Transverse colon (tissue), 4 donors: Measurements from ENCODE around the gene PLCB1. TPM values are rescaled to one million over a fixed set of nuclear protein-coding genes. Genes with fewer than 3 reads are reported as not detected.
A peak's percentile ranks its signal among the peaks of the same experiment; 100 is the strongest.

ENCODE experiments used
- DNase-seq: peaks from one replicate; pipeline ENCODE4 v3.0.0-alpha.2; 2019
- H3K27ac ChIP-seq, 4 donors: fragments of 200-600 bp; sonication (generic); 2 replicates each; pipeline ENCODE4 v1.5.1; 2016 to 2018; ENCODE audit warnings: inconsistent platforms in 4 of 4
- H3K27me3 ChIP-seq: fragments of 200-600 bp; sonication (generic); 2 replicates; pipeline ENCODE4 v1.5.1; 2017; ENCODE audit warnings: inconsistent platforms
- H3K36me3 ChIP-seq, 4 donors: fragments of 200-600 bp; sonication (generic); 2 replicates each; pipeline ENCODE4 v1.5.1; 2017 to 2019; ENCODE audit warnings: inconsistent platforms in 4 of 4
- H3K4me1 ChIP-seq, 4 donors: fragments of 200-600 bp; sonication (generic); 2 replicates each; pipeline ENCODE4 v1.5.1; 2017 to 2020; ENCODE audit warnings: inconsistent platforms in 4 of 4
- H3K4me3 ChIP-seq, 4 donors: fragments of 200-600 bp; sonication (generic); 1 replicate in 1 of 4; 2 replicates in 3 of 4; pipeline versions ENCODE4 v1.5.1 to v1.6.1; 2017 to 2019; ENCODE audit warnings: inconsistent platforms in 4 of 4
- H3K9me3 ChIP-seq, 2 donors: fragments of 200-600 bp; sonication (generic); 2 replicates each; pipeline ENCODE4 v1.5.1; 2017 to 2019; ENCODE audit warnings: inconsistent platforms in 2 of 2
- EP300 ChIP-seq: sonication (generic); formaldehyde crosslinking; IDR thresholded peaks from one replicate; pipeline ENCODE4 v1.6.1; 2017; ENCODE audit warnings: antibody characterized with exemption, low read depth
- POLR2A ChIP-seq: fragments of 450-650 bp; IDR thresholded peaks from one replicate; pipeline ENCODE4 v1.6.1; 2016; ENCODE audit warnings: antibody characterized with exemption, mild to moderate bottlenecking, moderate library complexity
- POLR2AphosphoS5 ChIP-seq, 3 donors: sonication (generic); formaldehyde crosslinking; IDR thresholded peaks; one replicate each; pipeline ENCODE4 v1.6.1; 2016; ENCODE audit warnings: antibody characterized with exemption in 3 of 3
- WGBS, 2 donors: methylation state at CpG; one replicate each; pipeline ENCODE4 v1.1.5; 2018; ENCODE audit warnings: low coverage in 1 of 2; 5-methylcytosine and 5-hydroxymethylcytosine counted together
- in situ Hi-C, 4 donors: fragments of 200-750 bp; cut with MboI; loops; one replicate each; pipeline versions ENCODE4 v1.15.0 to v1.15.1; 2017; ENCODE audit warnings: low sequenced_read_pairs in 3 of 4, low pct_ligation_motif_present in 1 of 4, low pct_unique_long_range_greater_than_20kb in 1 of 4
- intact Hi-C: fragments of 100-400 bp; cut with DNase I; formaldehyde crosslinking; loops from one replicate; pipeline ENCODE4 v1.15.1; 2023; ENCODE audit warnings: low total_unique reads
- total RNA-seq, 4 donors: library from RNA; depleted of rRNA; stranded (reverse); fragments of >200 nt; gene quantifications; one replicate each; pipeline ENCODE4 v1.1.0, GENCODE V29; 2016
- TF ChIP-seq, protein P1 (sequence below), 5 experiments: fragments of 200-600 bp in 3 of 5; fragments of 450-650 bp in 2 of 5; sonication (generic) in 3 of 5; IDR thresholded peaks; 1 replicate in 2 of 5; 2 replicates in 3 of 5; pipeline ENCODE4 v1.5.1; 2016 to 2017; ENCODE audit warnings: antibody characterized with exemption in 5 of 5, inconsistent platforms in 3 of 5, mild to moderate bottlenecking in 2 of 5, moderate library complexity in 1 of 5

The PLCB1 gene
- total RNA-seq, 4 donors from 2014 or later = 13.1 to 18.6 (median 15.8) TPM

DNA sequence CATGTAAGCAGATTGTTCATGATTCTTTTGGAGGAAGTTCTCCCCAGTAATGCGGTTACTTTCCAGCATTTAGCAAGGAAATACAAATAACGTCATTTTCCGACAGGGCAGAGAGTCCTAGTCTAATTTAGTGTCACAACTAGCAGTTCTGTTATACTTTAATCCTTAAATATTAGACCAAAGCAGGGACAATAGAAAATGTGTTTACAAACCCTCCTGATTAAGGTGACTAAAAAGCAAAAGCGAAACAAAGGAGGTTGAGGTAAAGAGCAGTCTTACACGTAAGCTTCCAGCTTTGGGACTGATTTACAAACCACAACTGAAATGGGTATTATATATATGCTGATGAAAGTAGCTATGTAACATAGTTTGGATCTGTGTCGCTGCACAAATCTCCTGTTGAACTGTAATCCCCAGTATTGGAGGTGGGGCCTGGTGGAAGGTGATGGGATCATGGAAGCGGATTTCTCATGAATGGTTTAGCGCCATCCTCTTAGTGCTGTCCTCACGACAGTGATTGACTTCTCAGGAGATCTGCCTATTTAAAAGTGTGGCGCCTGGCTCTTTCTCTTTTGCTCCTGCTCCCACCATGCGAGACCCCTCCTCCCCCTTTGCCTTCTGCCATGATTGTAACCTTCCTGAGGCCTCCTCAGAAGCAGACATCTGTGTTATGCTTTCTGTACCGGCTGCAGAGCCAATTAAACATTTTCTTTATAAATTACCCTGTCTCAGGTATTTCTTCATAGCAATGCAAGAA lies 81.9 kb downstream of the PLCB1 start:
- no peak for DNase-seq
- no peaks in the 10 kb centered on the region for H3K27me3 ChIP-seq
- WGBS, 2 donors = 75 to 77% methylated on average over 12 of the region's 12 CpGs
- H3K36me3 ChIP-seq = no peaks in the 10 kb centered on the region
- no peaks in the 10 kb centered on the region for H3K9me3 ChIP-seq
- peak overlapping the region in 1 of 4 donors; percentile 0 for H3K4me3 ChIP-seq
- H3K27ac ChIP-seq = peak overlapping the region in 2 of 4 donors; percentile 9 to 48
- peaks cover 0 to 29% (median 14%) of the 10 kb centered on the region in 4 donors for H3K4me1 ChIP-seq
- in situ Hi-C loops (no loop called here), intact Hi-C loops (no loop called here)
- TF ChIP-seq, protein P1, sequence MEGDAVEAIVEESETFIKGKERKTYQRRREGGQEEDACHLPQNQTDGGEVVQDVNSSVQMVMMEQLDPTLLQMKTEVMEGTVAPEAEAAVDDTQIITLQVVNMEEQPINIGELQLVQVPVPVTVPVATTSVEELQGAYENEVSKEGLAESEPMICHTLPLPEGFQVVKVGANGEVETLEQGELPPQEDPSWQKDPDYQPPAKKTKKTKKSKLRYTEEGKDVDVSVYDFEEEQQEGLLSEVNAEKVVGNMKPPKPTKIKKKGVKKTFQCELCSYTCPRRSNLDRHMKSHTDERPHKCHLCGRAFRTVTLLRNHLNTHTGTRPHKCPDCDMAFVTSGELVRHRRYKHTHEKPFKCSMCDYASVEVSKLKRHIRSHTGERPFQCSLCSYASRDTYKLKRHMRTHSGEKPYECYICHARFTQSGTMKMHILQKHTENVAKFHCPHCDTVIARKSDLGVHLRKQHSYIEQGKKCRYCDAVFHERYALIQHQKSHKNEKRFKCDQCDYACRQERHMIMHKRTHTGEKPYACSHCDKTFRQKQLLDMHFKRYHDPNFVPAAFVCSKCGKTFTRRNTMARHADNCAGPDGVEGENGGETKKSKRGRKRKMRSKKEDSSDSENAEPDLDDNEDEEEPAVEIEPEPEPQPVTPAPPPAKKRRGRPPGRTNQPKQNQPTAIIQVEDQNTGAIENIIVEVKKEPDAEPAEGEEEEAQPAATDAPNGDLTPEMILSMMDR (IDR thresholded peaks at IDR 0.05) = no peak
- no peak for TF ChIP-seq EP300
- no peak for TF ChIP-seq POLR2A
- no peak for TF ChIP-seq POLR2AphosphoS5 (IDR thresholded peaks at IDR 0.05)

DNA sequence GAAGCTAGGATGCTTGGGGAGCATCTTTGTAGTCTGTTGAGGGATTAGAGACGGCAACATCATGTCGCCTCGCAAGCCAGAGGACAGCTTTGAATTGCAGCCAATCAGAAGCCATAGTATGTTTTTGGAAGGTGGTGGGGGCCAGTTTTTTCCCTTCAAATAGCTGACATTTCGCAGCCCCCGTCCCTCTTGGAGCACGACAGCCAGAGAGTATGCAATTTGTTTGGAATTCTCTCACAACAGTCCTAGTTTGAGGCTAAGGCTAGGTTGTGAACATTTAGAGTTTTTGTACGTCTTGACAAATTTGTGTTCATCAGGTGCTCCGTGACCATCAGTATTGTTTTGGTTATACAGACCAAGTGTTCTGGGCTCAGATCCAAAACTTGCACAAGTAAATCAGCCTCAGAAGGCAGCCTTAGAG lies 83.3 kb downstream of the PLCB1 start:
- no peak for TF ChIP-seq EP300
- TF ChIP-seq, protein P1 (IDR thresholded peaks at IDR 0.05) = no peak
- no peak for TF ChIP-seq POLR2AphosphoS5 (IDR thresholded peaks at IDR 0.05)
- no peak for TF ChIP-seq POLR2A
- no peaks in the 10 kb centered on the region for H3K27me3 ChIP-seq
- peaks cover 0 to 26% (median 8%) of the 10 kb centered on the region in 4 donors for H3K4me1 ChIP-seq
- no peak for DNase-seq
- in situ Hi-C loops (no loop called here), intact Hi-C loops (no loop called here)
- peak overlapping the region in 3 of 4 donors; percentile 27 to 49 (median 48) for H3K27ac ChIP-seq
- no peaks in the 10 kb centered on the region for H3K9me3 ChIP-seq
- H3K36me3 ChIP-seq = no peaks in the 10 kb centered on the region
- 42 to 61% methylated on average over 7 to 8 of the region's 8 CpGs for WGBS, 2 donors
- no peak overlapping the region for H3K4me3 ChIP-seq

DNA sequence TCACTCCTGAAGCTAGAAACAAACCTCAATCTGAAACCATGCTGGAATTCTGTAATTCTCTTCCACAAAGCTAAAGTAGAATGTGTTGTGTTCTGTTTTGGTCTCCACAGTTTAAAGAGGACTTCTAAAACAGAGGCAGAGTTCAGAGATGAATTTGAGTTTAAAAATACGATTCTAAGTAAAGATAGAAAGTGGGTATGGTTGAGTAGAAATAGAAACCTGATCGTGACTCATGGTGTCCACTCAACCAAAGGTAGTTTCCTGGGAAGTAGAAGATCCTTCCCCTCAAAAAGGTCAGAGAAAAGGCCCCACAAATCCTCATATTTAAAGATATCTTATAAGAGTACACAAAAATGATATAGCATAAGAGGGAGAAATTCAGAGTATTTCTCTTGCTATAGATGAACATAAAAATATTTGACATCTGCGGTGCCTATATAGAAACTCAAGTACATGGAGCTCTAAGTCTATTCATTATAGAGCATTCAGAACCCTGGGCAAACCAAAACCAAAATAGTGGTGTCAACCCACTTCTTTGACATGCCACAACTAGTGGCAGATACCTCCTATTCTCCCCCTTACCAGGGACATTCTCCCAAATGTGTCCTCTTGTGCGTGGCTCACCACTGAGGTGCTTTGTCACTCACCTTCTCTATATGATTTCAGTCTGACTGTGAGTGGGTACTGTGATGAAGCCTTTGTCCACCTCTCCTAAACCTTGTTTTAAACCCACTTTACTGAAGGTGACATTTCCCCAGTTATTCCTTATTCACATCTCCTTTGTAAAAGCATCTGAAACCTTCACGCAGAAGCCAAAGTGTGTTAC lies 84.5 kb downstream of the PLCB1 start:
- TF ChIP-seq, protein P1 (IDR thresholded peaks at IDR 0.05) = no peak
- no peak for TF ChIP-seq EP300
- TF ChIP-seq POLR2AphosphoS5 (IDR thresholded peaks at IDR 0.05) = no peak
- no peak for TF ChIP-seq POLR2A
- H3K27me3 ChIP-seq = no peaks in the 10 kb centered on the region
- no peak for DNase-seq
- peak overlapping the region in 1 of 4 donors; percentile 49 for H3K27ac ChIP-seq
- H3K4me1 ChIP-seq = peaks cover 0 to 26% (median 8%) of the 10 kb centered on the region in 4 donors
- intact Hi-C loops = no loop called here
- no peaks in the 10 kb centered on the region for H3K36me3 ChIP-seq
- H3K4me3 ChIP-seq = no peak overlapping the region
- H3K9me3 ChIP-seq = no peaks in the 10 kb centered on the region
- 74 to 76% methylated on average over 3 to 5 of the region's 5 CpGs for WGBS, 2 donors
- in situ Hi-C loops = no loop called here

DNA sequence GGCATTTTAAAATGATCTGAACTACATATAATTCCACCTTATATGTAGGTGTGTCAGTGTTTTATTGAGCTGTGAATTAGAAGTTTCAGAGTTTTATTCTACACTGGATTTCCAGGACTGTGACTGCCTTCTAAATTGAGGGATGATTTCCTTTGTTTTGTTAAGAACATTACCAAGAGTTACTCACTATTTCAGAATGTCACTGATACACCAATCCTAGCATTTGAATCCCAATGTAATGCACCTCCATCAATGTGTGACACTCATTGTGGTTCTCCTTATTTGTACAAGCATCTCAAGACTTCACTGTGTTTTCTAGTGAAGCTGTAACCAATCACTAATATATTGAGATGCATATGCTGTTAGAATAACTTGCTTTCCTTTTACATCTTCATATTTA lies 86.8 kb downstream of the PLCB1 start:
- Histone ChIP-seq H3K27ac (no peak overlapping the region), H3K36me3 (no peaks in the 10 kb centered on the region), H3K9me3 (no peaks in the 10 kb centered on the region), H3K4me3 (no peak overlapping the region), H3K27me3 (no peaks in the 10 kb centered on the region), H3K4me1 (peaks cover 0 to 34% (median 14%) of the 10 kb centered on the region in 4 donors)
- in situ Hi-C loops = no loop called here
- TF ChIP-seq POLR2A (no peak), POLR2AphosphoS5 (IDR thresholded peaks at IDR 0.05) (no peak), EP300 (no peak)
- TF ChIP-seq, protein P1 (IDR thresholded peaks at IDR 0.05) = no peak
- no peak for DNase-seq
- intact Hi-C loops = no loop called here
